ENCODE measurements around the gene PRKCA.
"Not testable (repeated sequence)": the region's sequence is repeated elsewhere in the genome, so short reads cannot be mapped to it uniquely, and the experiment has no call there.

Gene PRKCA

DNA sequence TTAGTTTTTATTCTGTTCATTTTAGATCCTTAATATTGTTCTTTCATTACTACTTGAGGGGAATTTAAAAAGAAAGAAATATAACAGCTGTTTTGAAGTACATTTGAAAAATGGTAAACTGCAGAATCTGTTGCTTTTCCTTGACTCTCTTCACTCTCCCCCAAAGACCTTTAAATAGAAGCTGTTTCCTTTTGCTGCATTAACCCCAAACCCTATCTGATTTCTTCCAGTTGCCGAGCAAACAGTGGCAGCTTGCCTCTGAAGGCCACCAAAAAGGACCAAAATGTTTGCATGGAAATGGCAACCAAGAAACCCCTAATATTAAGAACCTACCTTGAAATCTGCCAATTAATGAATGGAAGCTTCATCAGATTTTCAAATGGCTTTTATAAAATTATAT is 37.1 kb downstream of the PRKCA start:
- H3K36me3 ChIP-seq (ENCODE audit: insufficient read depth, insufficient read length, low read length), result no peaks in the 10 kb centered on the region
- no peaks in the 10 kb centered on the region for H3K9me3 ChIP-seq (ENCODE audit: insufficient read depth, low read length)
- no peak overlapping the region for H3K9ac ChIP-seq (ENCODE audit: insufficient read length, low read depth)
- TF ChIP-seq ZNF274 (IDR thresholded peaks at IDR 0.05; ENCODE audit: low read depth, low read length) (no peak), YY1 (IDR thresholded peaks at IDR 0.05; ENCODE audit: insufficient read depth, insufficient read length) (no peak), SUZ12 (IDR thresholded peaks at IDR 0.05; ENCODE audit: extremely low read depth, insufficient read depth, insufficient read length) (no peak)
- H3K27me3 ChIP-seq (ENCODE audit: insufficient read depth, insufficient read length), result no peaks in the 10 kb centered on the region
- H3K4me1 ChIP-seq (ENCODE audit: insufficient read depth, insufficient read length), result no peaks in the 10 kb centered on the region
- H3K4me3 ChIP-seq (ENCODE audit: insufficient read length, low read depth), result no peak overlapping the region
- DNase-seq (ENCODE audit: low read depth, low spot score), result no peak

DNA sequence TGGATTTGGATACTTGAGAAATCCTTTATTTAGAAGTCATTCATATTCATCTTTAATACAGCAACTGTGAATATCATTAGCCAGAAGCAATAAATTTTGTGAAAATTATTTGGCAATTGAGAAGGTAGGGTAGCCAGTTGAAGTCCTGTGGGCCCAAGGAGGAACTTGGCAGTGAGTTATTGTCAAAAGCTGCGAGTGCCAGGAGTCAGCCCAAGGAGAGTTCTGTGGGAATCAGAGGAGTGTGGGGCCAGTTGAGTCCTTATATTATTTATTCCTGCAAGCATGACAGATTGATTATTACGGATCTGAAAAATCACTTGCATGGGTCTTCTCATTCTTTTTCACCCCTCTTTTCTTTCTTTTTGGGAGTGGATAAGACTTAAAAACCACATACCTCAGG is 38.3 kb downstream of the PRKCA start:
- Histone ChIP-seq H3K9me3 (ENCODE audit: insufficient read depth, low read length) (no peaks in the 10 kb centered on the region), H3K9ac (ENCODE audit: insufficient read length, low read depth) (no peak overlapping the region), H3K27me3 (ENCODE audit: insufficient read depth, insufficient read length) (no peaks in the 10 kb centered on the region), H3K36me3 (ENCODE audit: insufficient read depth, insufficient read length, low read length) (no peaks in the 10 kb centered on the region), H3K4me1 (ENCODE audit: insufficient read depth, insufficient read length) (no peaks in the 10 kb centered on the region), H3K4me3 (ENCODE audit: insufficient read length, low read depth) (no peak overlapping the region)
- TF ChIP-seq SUZ12 (IDR thresholded peaks at IDR 0.05; ENCODE audit: extremely low read depth, insufficient read depth, insufficient read length) (no peak), ZNF274 (IDR thresholded peaks at IDR 0.05; ENCODE audit: low read depth, low read length) (no peak), YY1 (IDR thresholded peaks at IDR 0.05; ENCODE audit: insufficient read depth, insufficient read length) (no peak)
- DNase-seq (ENCODE audit: low read depth, low spot score), result no peak

DNA sequence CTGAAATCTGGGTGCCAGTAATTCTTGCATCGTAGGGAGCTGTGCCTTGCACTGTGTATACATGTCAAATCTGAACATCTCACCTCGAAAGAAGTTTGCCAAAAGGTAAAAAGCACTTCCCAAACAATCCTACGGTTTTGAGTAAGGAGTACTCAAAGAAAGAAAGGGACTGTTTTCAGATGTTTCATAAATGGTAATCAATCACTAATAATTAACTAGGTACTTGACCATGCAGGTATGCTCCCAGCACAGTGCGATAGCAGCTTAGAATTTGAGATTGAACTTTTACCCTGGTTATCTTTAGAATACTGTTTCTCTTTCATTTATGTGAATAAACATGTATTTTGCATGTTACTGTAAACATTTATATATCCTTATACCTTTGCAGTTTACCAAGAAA is 39.0 kb downstream of the PRKCA start:
- H3K27me3 ChIP-seq (ENCODE audit: insufficient read depth, insufficient read length), result no peaks in the 10 kb centered on the region
- DNase-seq (ENCODE audit: low read depth, low spot score), result no peak
- H3K4me1 ChIP-seq (ENCODE audit: insufficient read depth, insufficient read length), result no peaks in the 10 kb centered on the region

DNA sequence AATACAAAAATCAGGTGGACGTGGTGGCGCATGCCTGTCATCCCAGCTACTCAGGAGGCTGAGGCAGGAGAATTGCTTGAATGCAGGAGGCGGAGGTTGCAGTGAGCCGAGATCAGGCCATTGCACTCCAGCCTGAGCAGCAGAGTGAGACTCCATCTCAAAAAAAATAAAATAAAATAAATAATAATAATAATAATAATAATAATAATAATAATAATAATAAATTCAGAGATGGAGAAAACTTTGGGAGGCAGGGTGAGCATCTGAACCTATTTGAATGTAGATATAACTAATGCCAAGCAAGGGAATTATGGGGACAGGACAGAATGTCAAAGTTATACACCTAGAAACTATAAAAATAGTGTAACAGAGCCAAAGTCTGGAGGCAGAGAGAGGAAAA is 39.9 kb downstream of the PRKCA start:
- H3K9ac ChIP-seq (ENCODE audit: insufficient read length, low read depth); H3K4me3 ChIP-seq (ENCODE audit: insufficient read length, low read depth); H3K36me3 ChIP-seq (ENCODE audit: insufficient read depth, insufficient read length, low read length); DNase-seq (ENCODE audit: low read depth, low spot score); H3K9me3 ChIP-seq (ENCODE audit: insufficient read depth, low read length); H3K4me1 ChIP-seq (ENCODE audit: insufficient read depth, insufficient read length); H3K27me3 ChIP-seq (ENCODE audit: insufficient read depth, insufficient read length): not testable (repeated sequence)

More for the DNA sequence above, 39.0 kb downstream of the PRKCA start:
- H3K4me3 ChIP-seq (ENCODE audit: insufficient read length, low read depth), result no peak overlapping the region
- TF ChIP-seq ZNF274 (IDR thresholded peaks at IDR 0.05; ENCODE audit: low read depth, low read length), result no peak
- no peak for TF ChIP-seq SUZ12 (IDR thresholded peaks at IDR 0.05; ENCODE audit: extremely low read depth, insufficient read depth, insufficient read length)
- TF ChIP-seq YY1 (IDR thresholded peaks at IDR 0.05; ENCODE audit: insufficient read depth, insufficient read length), result no peak
- H3K9me3 ChIP-seq (ENCODE audit: insufficient read depth, low read length), result no peaks in the 10 kb centered on the region
- no peaks in the 10 kb centered on the region for H3K36me3 ChIP-seq (ENCODE audit: insufficient read depth, insufficient read length, low read length)
- no peak overlapping the region for H3K9ac ChIP-seq (ENCODE audit: insufficient read length, low read depth)

DNA sequence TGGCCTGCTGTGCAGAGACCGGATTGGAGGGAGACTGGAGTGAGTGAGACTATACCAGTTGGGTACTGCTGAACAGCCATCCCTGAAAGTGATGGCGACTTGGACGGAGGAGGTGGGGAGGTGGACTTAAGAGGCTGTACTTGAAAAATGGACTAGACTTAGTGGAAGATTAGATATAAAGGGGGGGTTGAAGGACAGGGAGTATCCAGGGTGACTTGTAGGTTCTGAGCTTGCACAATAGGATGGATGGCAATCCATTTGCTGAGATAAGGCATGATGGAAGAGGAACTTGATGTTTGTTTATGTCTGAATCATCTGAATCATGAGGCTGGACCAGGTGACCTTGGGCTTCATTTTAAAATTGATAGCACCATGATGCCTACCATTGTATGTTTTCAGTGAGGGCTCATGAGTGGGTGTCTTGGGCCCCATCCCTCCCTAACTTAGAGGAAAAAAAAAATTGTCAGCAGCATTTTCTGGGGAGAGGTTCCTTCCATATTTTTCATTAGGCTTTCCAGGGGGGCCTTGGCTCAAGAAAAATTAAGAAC is 41.2 kb downstream of the PRKCA start:
- no peak for TF ChIP-seq SUZ12 (IDR thresholded peaks at IDR 0.05; ENCODE audit: extremely low read depth, insufficient read depth, insufficient read length)
- no peak for TF ChIP-seq ZNF274 (IDR thresholded peaks at IDR 0.05; ENCODE audit: low read depth, low read length)
- TF ChIP-seq YY1 (IDR thresholded peaks at IDR 0.05; ENCODE audit: insufficient read depth, insufficient read length), result no peak
- Histone ChIP-seq H3K9ac (ENCODE audit: insufficient read length, low read depth) (no peak overlapping the region), H3K9me3 (ENCODE audit: insufficient read depth, low read length) (no peaks in the 10 kb centered on the region), H3K4me3 (ENCODE audit: insufficient read length, low read depth) (no peak overlapping the region), H3K4me1 (ENCODE audit: insufficient read depth, insufficient read length) (no peaks in the 10 kb centered on the region), H3K36me3 (ENCODE audit: insufficient read depth, insufficient read length, low read length) (no peaks in the 10 kb centered on the region), H3K27me3 (ENCODE audit: insufficient read depth, insufficient read length) (no peaks in the 10 kb centered on the region)
- DNase-seq (ENCODE audit: low read depth, low spot score), result no peak

DNA sequence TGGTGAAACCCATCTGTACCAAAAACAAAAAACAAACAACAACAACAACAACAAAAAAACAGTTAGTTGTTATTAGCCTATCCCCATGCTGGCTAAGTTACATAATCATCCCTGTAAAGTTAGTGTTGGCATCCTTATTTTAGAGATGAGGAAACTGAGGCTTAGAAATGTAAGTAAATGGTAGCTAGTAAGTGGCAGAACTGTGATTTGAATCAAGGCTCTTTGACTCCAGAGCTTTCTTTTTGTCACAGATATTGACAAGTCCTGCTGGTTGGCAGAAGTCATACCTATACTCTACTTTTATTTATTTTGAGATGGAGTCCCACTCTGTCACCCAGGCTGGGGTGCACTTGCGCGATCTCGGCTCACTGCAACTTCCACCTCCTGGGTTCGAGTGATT is 42.1 kb downstream of the PRKCA start:
- Histone ChIP-seq H3K9me3 (ENCODE audit: insufficient read depth, low read length) (no peaks in the 10 kb centered on the region), H3K4me3 (ENCODE audit: insufficient read length, low read depth) (no peak overlapping the region), H3K36me3 (ENCODE audit: insufficient read depth, insufficient read length, low read length) (no peaks in the 10 kb centered on the region), H3K4me1 (ENCODE audit: insufficient read depth, insufficient read length) (no peaks in the 10 kb centered on the region), H3K9ac (ENCODE audit: insufficient read length, low read depth) (no peak overlapping the region), H3K27me3 (ENCODE audit: insufficient read depth, insufficient read length) (no peaks in the 10 kb centered on the region)
- TF ChIP-seq YY1 (IDR thresholded peaks at IDR 0.05; ENCODE audit: insufficient read depth, insufficient read length), result no peak
- TF ChIP-seq ZNF274 (IDR thresholded peaks at IDR 0.05; ENCODE audit: low read depth, low read length), result no peak
- TF ChIP-seq SUZ12 (IDR thresholded peaks at IDR 0.05; ENCODE audit: extremely low read depth, insufficient read depth, insufficient read length), result no peak
- DNase-seq (ENCODE audit: low read depth, low spot score), result no peak

DNA sequence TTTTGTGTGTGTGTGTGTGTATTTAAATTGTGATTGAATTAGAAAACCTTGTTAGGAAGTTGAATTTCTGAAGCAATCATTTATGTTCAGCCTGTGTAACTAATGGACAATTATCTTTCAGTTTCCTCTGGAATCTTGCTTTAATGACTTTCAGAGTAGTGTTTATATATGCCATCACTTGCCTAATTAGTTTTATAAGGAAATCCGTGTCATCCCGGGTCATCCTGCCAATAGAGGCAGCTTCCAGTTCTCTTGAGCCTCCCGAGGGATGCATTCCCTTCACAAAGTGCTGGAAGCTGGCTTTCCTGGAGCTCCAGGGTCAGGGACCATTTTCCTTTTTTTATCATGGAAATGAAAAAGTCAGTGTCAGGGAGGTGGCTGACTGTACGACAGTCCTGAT is 42.9 kb downstream of the PRKCA start:
- Histone ChIP-seq H3K4me1 (ENCODE audit: insufficient read depth, insufficient read length) (no peaks in the 10 kb centered on the region), H3K9me3 (ENCODE audit: insufficient read depth, low read length) (no peaks in the 10 kb centered on the region), H3K27me3 (ENCODE audit: insufficient read depth, insufficient read length) (no peaks in the 10 kb centered on the region), H3K9ac (ENCODE audit: insufficient read length, low read depth) (no peak overlapping the region), H3K4me3 (ENCODE audit: insufficient read length, low read depth) (no peak overlapping the region), H3K36me3 (ENCODE audit: insufficient read depth, insufficient read length, low read length) (no peaks in the 10 kb centered on the region)
- no peak for DNase-seq (ENCODE audit: low read depth, low spot score)
- TF ChIP-seq ZNF274 (IDR thresholded peaks at IDR 0.05; ENCODE audit: low read depth, low read length) (no peak), SUZ12 (IDR thresholded peaks at IDR 0.05; ENCODE audit: extremely low read depth, insufficient read depth, insufficient read length) (no peak), YY1 (IDR thresholded peaks at IDR 0.05; ENCODE audit: insufficient read depth, insufficient read length) (no peak)

DNA sequence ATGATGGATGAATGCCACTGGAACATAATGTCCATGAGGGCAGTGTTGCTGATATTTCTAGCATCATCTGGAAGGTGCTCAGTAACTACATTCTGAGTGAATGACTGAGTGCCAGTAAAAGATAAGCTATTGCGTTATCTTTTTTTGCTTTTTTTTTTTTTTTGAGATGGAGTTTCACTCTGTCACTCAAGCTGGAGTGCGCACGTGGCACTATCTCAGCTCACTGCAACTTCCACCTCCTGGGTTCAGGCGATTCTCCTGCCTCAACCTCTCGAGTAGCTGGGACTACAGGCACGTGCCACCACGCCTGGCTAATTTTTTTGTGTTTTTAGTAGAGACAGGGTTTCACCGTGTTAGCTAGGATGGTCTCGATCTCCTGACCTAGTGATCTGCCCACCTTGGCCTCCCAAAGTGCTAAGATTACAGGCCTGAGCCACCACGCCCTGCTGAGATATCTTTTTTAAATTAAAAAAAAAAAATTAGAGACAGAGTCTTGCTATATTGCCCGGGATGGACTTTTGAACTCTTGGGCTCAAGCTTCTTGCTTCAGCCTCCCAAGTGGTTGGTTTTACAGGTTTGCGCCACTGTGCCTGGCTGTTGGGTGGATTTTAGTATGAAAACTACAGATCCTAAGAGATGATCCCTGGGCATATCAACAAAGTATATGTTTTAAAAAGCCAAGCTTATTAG is 43.7 kb downstream of the PRKCA start:
- not testable (repeated sequence) for H3K9me3 ChIP-seq (ENCODE audit: insufficient read depth, low read length); H3K36me3 ChIP-seq (ENCODE audit: insufficient read depth, insufficient read length, low read length); DNase-seq (ENCODE audit: low read depth, low spot score); H3K9ac ChIP-seq (ENCODE audit: insufficient read length, low read depth); H3K27me3 ChIP-seq (ENCODE audit: insufficient read depth, insufficient read length); H3K4me3 ChIP-seq (ENCODE audit: insufficient read length, low read depth); H3K4me1 ChIP-seq (ENCODE audit: insufficient read depth, insufficient read length)

All from NT2/D1 (cell line).